K562 (cell line): ENCODE measurements around the gene EIF4E. TPM values are rescaled to one million over a fixed set of nuclear protein-coding genes. Genes with fewer than 3 reads are reported as not detected.

Source experiments
- ARID1B ChIP-seq: fragments of 450-650 bp; IDR thresholded peaks from 2 replicates; pipeline ENCODE4 v1.6.1; 2016; ENCODE audit warnings: antibody characterized with exemption, mild to moderate bottlenecking, inconsistent platforms
- C11orf30 ChIP-seq: fragments of 450-650 bp; IDR thresholded peaks from 2 replicates; pipeline ENCODE4 v1.6.1; 2016; ENCODE audit warnings: low read depth, mild to moderate bottlenecking
- CREB1 ChIP-seq, 2 experiments: sonication (generic) in 1 of 2; formaldehyde crosslinking in 1 of 2; IDR thresholded peaks; 2 replicates each; pipeline versions ENCODE4 v1.6.1 to v1.8.0; 2012 to 2022; ENCODE audit warnings: inconsistent platforms in 1 of 2, mild to moderate bottlenecking in 1 of 2, missing genetic modification reagents in 1 of 2, moderate library complexity in 1 of 2
- EHMT2 ChIP-seq: fragments of 450-650 bp; IDR thresholded peaks from 2 replicates; pipeline ENCODE4 v1.6.1; 2018; ENCODE audit warnings: antibody characterized with exemption
- EP400 ChIP-seq: fragments of 450-650 bp; IDR thresholded peaks from 2 replicates; pipeline ENCODE4 v1.6.1; 2017; ENCODE audit warnings: antibody characterized with exemption, mild to moderate bottlenecking, moderate library complexity
- EWSR1 ChIP-seq: fragments of 450-650 bp; IDR thresholded peaks from 2 replicates; pipeline ENCODE4 v1.6.1; 2018; ENCODE audit warnings: borderline replicate concordance, mild to moderate bottlenecking, low read depth, moderate library complexity; ENCODE audit not compliant: partially characterized antibody
- FOSL1 ChIP-seq: fragments of 200-800 bp; sonication (Bioruptor generic); conservative IDR thresholded peaks from 2 replicates; pipeline ENCODE4 v1.6.1; 2016; ENCODE audit warnings: missing genetic modification characterization, missing compliant biosample characterization
- GATA2 ChIP-seq: sonication (generic); formaldehyde crosslinking; IDR thresholded peaks from 2 replicates; pipeline ENCODE4 v1.4.0; 2020; ENCODE audit warnings: mild to moderate bottlenecking, missing genetic modification reagents
- MIER1 ChIP-seq: fragments of 450-650 bp; IDR thresholded peaks from 2 replicates; pipeline ENCODE4 v1.6.1; 2016; ENCODE audit warnings: antibody characterized with exemption, mild to moderate bottlenecking, low read depth
- MTA2 ChIP-seq: fragments of 450-650 bp; IDR thresholded peaks from 2 replicates; pipeline ENCODE4 v1.6.1; 2016; ENCODE audit warnings: low read depth
- PHF21A ChIP-seq: fragments of 450-650 bp; IDR thresholded peaks from 2 replicates; pipeline ENCODE4 v1.6.1; 2017; ENCODE audit warnings: low read depth, borderline replicate concordance
- SMARCA4 ChIP-seq: fragments of 450-650 bp; IDR thresholded peaks from 2 replicates; pipeline ENCODE4 v1.6.1; 2016
- SMARCE1 ChIP-seq: fragments of 450-650 bp; IDR thresholded peaks from 2 replicates; pipeline ENCODE4 v1.7.1; 2016; ENCODE audit warnings: mild to moderate bottlenecking
- SOX6 ChIP-seq: fragments of 450-650 bp; IDR thresholded peaks from 2 replicates; pipeline ENCODE4 v1.6.1; 2014; ENCODE audit warnings: mild to moderate bottlenecking
- TAL1 ChIP-seq: fragments of 450-650 bp; IDR thresholded peaks from 2 replicates; pipeline ENCODE4 v1.6.1; 2016; ENCODE audit warnings: mild to moderate bottlenecking
- ZNF239 ChIP-seq: fragments of 250-450 bp; sonication (Bioruptor Pico); IDR thresholded peaks from 2 replicates; pipeline ENCODE4 v1.4.0; 2020; ENCODE audit warnings: mild to moderate bottlenecking
- ZNF518B ChIP-seq: fragments of 250-450 bp; sonication (Bioruptor Pico); IDR thresholded peaks from 2 replicates; pipeline ENCODE4 v1.5.0; 2021; ENCODE audit warnings: mild to moderate bottlenecking, moderate library complexity
- ZNF583 ChIP-seq: fragments of 250-450 bp; sonication (Bioruptor Pico); IDR thresholded peaks from 2 replicates; pipeline ENCODE4 v1.4.0; 2020
- polyA plus RNA-seq, 8 experiments: library from polyadenylated mRNA; depleted of rRNA in 4 of 8; stranded (reverse) in 5 of 8; unstranded in 3 of 8; fragments of >200 nt; fragmentation: Nextera tagmentation in 2 of 8; fragmentation: Illumina TruSeq in 1 of 8; extraction: Ambion mirVana in 2 of 8; extraction: Trizol in 1 of 8; gene quantifications; 2 replicates each; pipeline versions ENCODE4 v1.2.1 to v1.2.3, GENCODE V29; 2011 to 2014; ENCODE audit warnings: inconsistent platforms in 1 of 8, missing spikeins in 1 of 8
- total RNA-seq, 7 experiments: library from RNA; depleted of rRNA in 6 of 7; stranded (reverse); fragments of >200 nt in 6 of 7; fragmentation: Illumina TruSeq in 2 of 7; extraction: Trizol in 2 of 7; gene quantifications; 2 replicates each; pipeline versions ENCODE4 v1.2.1 to v1.2.3, GENCODE V29; 2011 to 2021; ENCODE audit warnings: low replicate concordance in 1 of 7
- TF ChIP-seq, protein P1 (sequence below): fragments of 450-650 bp; IDR thresholded peaks from 2 replicates; pipeline ENCODE4 v1.6.1; 2016
- TF ChIP-seq, protein P2 (sequence below): conservative IDR thresholded peaks from 2 replicates; pipeline ENCODE4 v1.6.1; 2011; ENCODE audit warnings: low read depth, mild to moderate bottlenecking, low read length; ENCODE audit not compliant: control insufficient read depth
- TF ChIP-seq, protein P3 (sequence below), 2 experiments: IDR thresholded peaks; 2 replicates each; pipeline ENCODE4 v1.6.1; 2012; ENCODE audit warnings: improper control_type of control experiment in 2 of 2, low read depth in 2 of 2, low read length in 2 of 2, borderline replicate concordance in 1 of 2

Gene EIF4E
- total and polyA plus RNA-seq, 9 of the 15 experiments (the other 6 are each of a cell fraction or from before 2014, with no cell fraction given), result 164 to 489 (median 179) TPM

GRCh38 chr4:98861100-98861884 lies 67.6 kb downstream of the EIF4E start (continued):
- TF ChIP-seq, protein P1, sequence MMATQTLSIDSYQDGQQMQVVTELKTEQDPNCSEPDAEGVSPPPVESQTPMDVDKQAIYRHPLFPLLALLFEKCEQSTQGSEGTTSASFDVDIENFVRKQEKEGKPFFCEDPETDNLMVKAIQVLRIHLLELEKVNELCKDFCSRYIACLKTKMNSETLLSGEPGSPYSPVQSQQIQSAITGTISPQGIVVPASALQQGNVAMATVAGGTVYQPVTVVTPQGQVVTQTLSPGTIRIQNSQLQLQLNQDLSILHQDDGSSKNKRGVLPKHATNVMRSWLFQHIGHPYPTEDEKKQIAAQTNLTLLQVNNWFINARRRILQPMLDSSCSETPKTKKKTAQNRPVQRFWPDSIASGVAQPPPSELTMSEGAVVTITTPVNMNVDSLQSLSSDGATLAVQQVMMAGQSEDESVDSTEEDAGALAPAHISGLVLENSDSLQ, result peak; percentile 14; the same call in 1 of the 2 replicates
- TF ChIP-seq ZNF583 (CRISPR knock-in tag), result no peak
- peak; percentile 2 for TF ChIP-seq C11orf30
- TF ChIP-seq CREB1 (IDR thresholded peaks at IDR 0.05), result peak; percentile 50; the same call in 1 of the 2 replicates
- TF ChIP-seq CREB1 (CRISPR knock-in tag; IDR thresholded peaks at IDR 0.05), result no peak
- no peak for TF ChIP-seq ZNF518B
- peak; percentile 97 for TF ChIP-seq ARID1B
- peak; percentile 90 for TF ChIP-seq MTA2
- peak; percentile 89 for TF ChIP-seq TAL1
- peak; percentile 45; the same call in 1 of the 2 replicates for TF ChIP-seq FOSL1
- 0 out of 2 replicates have a peak, but pooled peaks have one; percentile 11 for TF ChIP-seq GATA2 (CRISPR knock-in tag)
- TF ChIP-seq SMARCA4, result peak; percentile 95
- TF ChIP-seq, protein P2, sequence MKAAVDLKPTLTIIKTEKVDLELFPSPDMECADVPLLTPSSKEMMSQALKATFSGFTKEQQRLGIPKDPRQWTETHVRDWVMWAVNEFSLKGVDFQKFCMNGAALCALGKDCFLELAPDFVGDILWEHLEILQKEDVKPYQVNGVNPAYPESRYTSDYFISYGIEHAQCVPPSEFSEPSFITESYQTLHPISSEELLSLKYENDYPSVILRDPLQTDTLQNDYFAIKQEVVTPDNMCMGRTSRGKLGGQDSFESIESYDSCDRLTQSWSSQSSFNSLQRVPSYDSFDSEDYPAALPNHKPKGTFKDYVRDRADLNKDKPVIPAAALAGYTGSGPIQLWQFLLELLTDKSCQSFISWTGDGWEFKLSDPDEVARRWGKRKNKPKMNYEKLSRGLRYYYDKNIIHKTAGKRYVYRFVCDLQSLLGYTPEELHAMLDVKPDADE, result no peak
- TF ChIP-seq EWSR1, result no peak
- TF ChIP-seq SOX6, result peak; percentile 75
- TF ChIP-seq PHF21A, result no peak
- peak; percentile 91 for TF ChIP-seq EHMT2
- TF ChIP-seq MIER1, result 0 out of 2 replicates have a peak, but pooled peaks have one; percentile 23
- TF ChIP-seq SMARCE1, result peak; percentile 94
- TF ChIP-seq, protein P3, sequence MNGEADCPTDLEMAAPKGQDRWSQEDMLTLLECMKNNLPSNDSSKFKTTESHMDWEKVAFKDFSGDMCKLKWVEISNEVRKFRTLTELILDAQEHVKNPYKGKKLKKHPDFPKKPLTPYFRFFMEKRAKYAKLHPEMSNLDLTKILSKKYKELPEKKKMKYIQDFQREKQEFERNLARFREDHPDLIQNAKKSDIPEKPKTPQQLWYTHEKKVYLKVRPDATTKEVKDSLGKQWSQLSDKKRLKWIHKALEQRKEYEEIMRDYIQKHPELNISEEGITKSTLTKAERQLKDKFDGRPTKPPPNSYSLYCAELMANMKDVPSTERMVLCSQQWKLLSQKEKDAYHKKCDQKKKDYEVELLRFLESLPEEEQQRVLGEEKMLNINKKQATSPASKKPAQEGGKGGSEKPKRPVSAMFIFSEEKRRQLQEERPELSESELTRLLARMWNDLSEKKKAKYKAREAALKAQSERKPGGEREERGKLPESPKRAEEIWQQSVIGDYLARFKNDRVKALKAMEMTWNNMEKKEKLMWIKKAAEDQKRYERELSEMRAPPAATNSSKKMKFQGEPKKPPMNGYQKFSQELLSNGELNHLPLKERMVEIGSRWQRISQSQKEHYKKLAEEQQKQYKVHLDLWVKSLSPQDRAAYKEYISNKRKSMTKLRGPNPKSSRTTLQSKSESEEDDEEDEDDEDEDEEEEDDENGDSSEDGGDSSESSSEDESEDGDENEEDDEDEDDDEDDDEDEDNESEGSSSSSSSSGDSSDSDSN (IDR thresholded peaks at IDR 0.05; ENCODE audit: borderline replicate concordance in 1 of 2, low read depth in 2 of 2, low read length in 2 of 2), result 0 out of 4 replicates have a peak, but pooled peaks of 1 of the 2 experiments have one; percentile 57
- TF ChIP-seq ZNF239 (CRISPR knock-in tag), result no peak
- peak; percentile 54 for TF ChIP-seq EP400
